Keratinocyte (primary cell): ENCODE results near the gene CFI. TPM values are rescaled to one million over a fixed set of nuclear protein-coding genes. Genes with fewer than 3 reads are reported as not detected.

Experiments used
- DNase-seq: peaks from one replicate; pipeline ENCODE4 v3.0.0-alpha.2; 2011; ENCODE audit warnings: low read depth, missing footprints, low spot score
- FAIRE-seq: peaks from 2 replicates; lab custom pipeline; 2011; peaks lifted over from hg19 to GRCh38; lab: Jason Lieb, UNC
- H2AFZ ChIP-seq: 2 replicates; pipeline ENCODE4 v1.6.0; 2012; ENCODE audit warnings: low read length, control low read depth, inconsistent platforms; ENCODE audit not compliant: control insufficient read depth
- H3K27ac ChIP-seq: 2 replicates; pipeline ENCODE4 v1.5.1; 2011; ENCODE audit warnings: low read length; ENCODE audit not compliant: control insufficient read depth, insufficient read depth
- H3K27me3 ChIP-seq: 3 replicates; pipeline ENCODE4 v1.6.0; 2011; ENCODE audit warnings: low read length; ENCODE audit not compliant: control insufficient read depth, insufficient read depth; ENCODE audit errors: extremely low read depth
- H3K36me3 ChIP-seq, 2 experiments: 2 replicates in 1 of 2; 3 replicates in 1 of 2; pipeline ENCODE4 v1.5.1; 2011; ENCODE audit warnings: low read length in 2 of 2, mild to moderate bottlenecking in 1 of 2; ENCODE audit not compliant: control insufficient read depth in 2 of 2, insufficient read depth in 2 of 2; ENCODE audit errors: extremely low read depth in 1 of 2
- H3K4me1 ChIP-seq: 3 replicates; pipeline ENCODE4 v1.5.1; 2011; ENCODE audit warnings: low read length; ENCODE audit not compliant: control insufficient read depth, insufficient read depth; ENCODE audit errors: extremely low read depth
- H3K4me2 ChIP-seq: 3 replicates; pipeline ENCODE4 v1.6.0; 2011; ENCODE audit warnings: low read depth, low read length; ENCODE audit not compliant: control insufficient read depth, insufficient read depth; ENCODE audit errors: extremely low read depth
- H3K4me3 ChIP-seq, 3 experiments: fragments of 200-600 bp in 1 of 3; sonication (generic) in 1 of 3; 2 replicates in 2 of 3; 3 replicates in 1 of 3; pipeline ENCODE4 v1.5.1; 2011 to 2016; ENCODE audit warnings: low read length in 3 of 3, mild to moderate bottlenecking in 3 of 3, control low read depth in 2 of 3, inconsistent platforms in 1 of 3, low read depth in 1 of 3, mixed read lengths in 1 of 3, mixed run types in 1 of 3, moderate library complexity in 1 of 3; ENCODE audit not compliant: control insufficient read depth in 2 of 3, insufficient read depth in 2 of 3; ENCODE audit errors: extremely low read depth in 1 of 3
- H3K79me2 ChIP-seq: 2 replicates; pipeline ENCODE4 v1.6.0; 2012; ENCODE audit warnings: low read length; ENCODE audit not compliant: control insufficient read depth, insufficient read depth
- H3K9ac ChIP-seq: 3 replicates; pipeline ENCODE4 v1.6.0; 2011; ENCODE audit warnings: low read length; ENCODE audit not compliant: control insufficient read depth, insufficient read depth; ENCODE audit errors: extremely low read depth
- H3K9me1 ChIP-seq: 3 replicates; pipeline ENCODE4 v1.6.0; 2011; ENCODE audit warnings: low read length; ENCODE audit not compliant: control insufficient read depth, insufficient read depth; ENCODE audit errors: extremely low read depth
- H3K9me3 ChIP-seq: 2 replicates; pipeline ENCODE4 v1.5.1; 2012; ENCODE audit warnings: low read depth, low read length; ENCODE audit not compliant: control insufficient read depth
- H4K20me1 ChIP-seq: 3 replicates; pipeline ENCODE4 v1.6.0; 2011; ENCODE audit warnings: low read length; ENCODE audit not compliant: control insufficient read depth, insufficient read depth; ENCODE audit errors: extremely low read depth
- EZH2 ChIP-seq: IDR thresholded peaks from one replicate; pipeline ENCODE4 v1.6.1; 2012; ENCODE audit warnings: inconsistent platforms, mild to moderate bottlenecking, low read length, moderate library complexity
- dilution Hi-C: fragments of 300-500 bp; cut with MboI; formaldehyde crosslinking; loops from one replicate; pipeline ENCODE4 v1.7.0; 2020; ENCODE audit warnings: low sequenced_read_pairs; ENCODE audit not compliant: extremely low pct_ligation_motif_present
- polyA plus RNA-seq, 5 experiments: library from polyadenylated mRNA; depleted of rRNA in 3 of 5; stranded (reverse) in 3 of 5; stranded (forward) in 1 of 5; unstranded in 1 of 5; fragments of >200 nt; gene quantifications; 1 replicate in 1 of 5; 2 replicates in 3 of 5; 3 replicates in 1 of 5; pipeline versions ENCODE4 v1.2.1 to v1.2.3, GENCODE V29; 2011 to 2012; ENCODE audit warnings: missing spikeins in 2 of 5, low read depth in 1 of 5, low replicate concordance in 1 of 5
- TF ChIP-seq, protein P1 (sequence below), 3 experiments: IDR thresholded peaks in 1 of 3; conservative IDR thresholded peaks in 1 of 3; optimal IDR thresholded peaks in 1 of 3; 2 replicates in 2 of 3; 3 replicates in 1 of 3; pipeline versions ENCODE3 to v1.5.1; 2011; ENCODE audit warnings: low read length in 3 of 3, mild to moderate bottlenecking in 3 of 3, moderate library complexity in 2 of 3, control low read depth in 1 of 3, inconsistent platforms in 1 of 3; ENCODE audit not compliant: insufficient read depth in 2 of 3; ENCODE audit errors: extremely low read depth in 1 of 3

CFI gene
- polyA plus RNA-seq, 1 donor (not counting 4 experiments of a cell fraction or from before 2014, with no cell fraction given) = not detected

DNA sequence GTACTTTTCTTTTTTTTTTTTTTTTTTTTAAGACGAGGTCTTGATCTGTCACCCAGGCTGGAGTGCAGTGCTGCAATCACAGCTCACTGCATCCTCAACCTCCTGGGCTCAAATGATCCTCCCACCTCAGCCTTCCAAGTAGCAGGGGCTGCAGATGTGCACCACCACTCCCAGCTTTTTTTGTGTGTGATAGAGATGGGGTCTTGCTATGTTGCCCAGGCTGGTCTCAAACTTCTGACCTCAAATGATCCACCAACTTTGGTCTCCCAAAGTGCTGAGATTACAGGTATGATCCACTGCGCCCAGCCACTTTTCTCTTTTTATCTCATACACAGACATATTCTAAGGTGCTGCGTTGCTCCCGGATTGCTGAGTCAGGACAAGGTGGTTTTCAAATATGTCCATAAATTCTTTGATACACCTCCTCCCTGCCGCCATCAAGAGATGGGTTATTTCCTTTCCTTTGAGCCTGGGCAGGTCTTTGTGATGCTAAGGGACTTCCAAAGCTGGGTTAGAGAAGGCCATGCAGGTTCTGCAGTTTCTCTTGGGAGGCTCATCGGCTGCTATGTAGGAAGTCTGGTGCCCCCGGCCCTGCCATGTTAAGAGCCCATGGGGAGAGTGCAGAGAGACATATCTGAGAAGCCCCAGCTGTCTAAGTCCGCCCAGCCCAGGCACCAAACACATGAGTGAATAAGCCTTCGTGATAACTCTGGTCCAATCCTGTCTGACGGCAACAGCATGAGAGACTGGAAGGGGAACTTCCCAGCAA, 63.5 kb downstream of the CFI start:
- Histone ChIP-seq H3K4me3 (no peak overlapping the region), H3K4me2 (no peak overlapping the region), H4K20me1 (no peaks in the 10 kb centered on the region), H3K9me3 (no peaks in the 10 kb centered on the region), H3K4me1 (no peaks in the 10 kb centered on the region), H3K27me3 (no peaks in the 10 kb centered on the region), H3K9ac (no peak overlapping the region), H2AFZ (no peak overlapping the region), H3K36me3 (no peaks in the 10 kb centered on the region), H3K9me1 (no peaks in the 10 kb centered on the region), H3K79me2 (no peaks in the 10 kb centered on the region), H3K27ac (no peak overlapping the region)
- FAIRE-seq = no peak
- no peak for DNase-seq
- dilution Hi-C loops = no loop called here
- TF ChIP-seq, protein P1, sequence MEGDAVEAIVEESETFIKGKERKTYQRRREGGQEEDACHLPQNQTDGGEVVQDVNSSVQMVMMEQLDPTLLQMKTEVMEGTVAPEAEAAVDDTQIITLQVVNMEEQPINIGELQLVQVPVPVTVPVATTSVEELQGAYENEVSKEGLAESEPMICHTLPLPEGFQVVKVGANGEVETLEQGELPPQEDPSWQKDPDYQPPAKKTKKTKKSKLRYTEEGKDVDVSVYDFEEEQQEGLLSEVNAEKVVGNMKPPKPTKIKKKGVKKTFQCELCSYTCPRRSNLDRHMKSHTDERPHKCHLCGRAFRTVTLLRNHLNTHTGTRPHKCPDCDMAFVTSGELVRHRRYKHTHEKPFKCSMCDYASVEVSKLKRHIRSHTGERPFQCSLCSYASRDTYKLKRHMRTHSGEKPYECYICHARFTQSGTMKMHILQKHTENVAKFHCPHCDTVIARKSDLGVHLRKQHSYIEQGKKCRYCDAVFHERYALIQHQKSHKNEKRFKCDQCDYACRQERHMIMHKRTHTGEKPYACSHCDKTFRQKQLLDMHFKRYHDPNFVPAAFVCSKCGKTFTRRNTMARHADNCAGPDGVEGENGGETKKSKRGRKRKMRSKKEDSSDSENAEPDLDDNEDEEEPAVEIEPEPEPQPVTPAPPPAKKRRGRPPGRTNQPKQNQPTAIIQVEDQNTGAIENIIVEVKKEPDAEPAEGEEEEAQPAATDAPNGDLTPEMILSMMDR (optimal IDR thresholded peaks at IDR 0.05 in 1 of 3, IDR thresholded peaks at IDR 0.05 in 1 of 3, conservative IDR thresholded peaks at IDR 0.05 in 1 of 3; ENCODE audit: extremely low read depth in 1 of 3, insufficient read depth in 2 of 3, low read length in 3 of 3) = no peak
- no peak for TF ChIP-seq EZH2

DNA sequence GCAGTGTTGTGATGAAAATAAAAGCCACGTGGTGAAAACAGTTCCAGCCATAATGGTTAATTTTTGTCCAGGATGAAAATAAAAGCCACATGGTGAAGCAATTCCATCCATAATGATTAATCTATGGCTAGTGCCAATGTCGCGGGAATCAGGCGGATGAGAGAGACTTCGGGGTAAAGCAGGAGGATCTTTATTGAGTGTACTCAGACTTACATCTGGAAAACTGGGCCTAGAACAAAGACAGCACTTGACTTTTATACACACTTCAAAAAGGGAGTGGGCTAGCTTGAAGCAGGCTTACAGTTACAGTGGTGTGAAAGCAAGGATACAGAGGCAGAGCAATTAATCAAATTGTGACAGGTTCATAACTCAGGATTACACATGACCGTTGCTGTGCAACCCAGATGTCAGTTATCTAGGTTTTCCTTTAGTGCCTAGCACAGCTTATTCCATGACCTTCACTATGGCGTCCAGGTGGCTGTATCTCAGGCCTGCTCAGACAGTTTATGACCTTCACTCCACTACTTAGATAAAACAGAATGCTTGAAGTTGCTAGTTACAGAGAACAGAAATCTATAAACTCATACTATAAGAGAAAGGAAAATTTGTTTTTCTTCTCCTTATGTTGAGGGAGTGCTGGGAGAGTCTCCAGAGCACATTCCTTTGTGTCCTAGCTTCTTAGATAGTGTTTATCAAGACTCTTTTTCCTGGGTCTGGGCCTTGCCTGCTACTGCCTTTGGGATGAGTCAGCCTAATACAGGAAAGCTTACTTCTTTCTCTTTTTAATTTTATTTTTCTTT, 66.0 kb downstream of the CFI start:
- no peaks in the 10 kb centered on the region for H3K36me3 ChIP-seq
- H2AFZ ChIP-seq = no peak overlapping the region
- FAIRE-seq (peak; percentile 5), DNase-seq (no peak)
- dilution Hi-C loops = no loop called here
- no peak overlapping the region for H3K4me2 ChIP-seq
- H3K79me2 ChIP-seq = no peaks in the 10 kb centered on the region
- H3K4me3 ChIP-seq = no peak overlapping the region
- peaks cover under 1% of the 10 kb centered on the region for H3K4me1 ChIP-seq
- H3K27me3 ChIP-seq = no peaks in the 10 kb centered on the region
- no peak overlapping the region for H3K27ac ChIP-seq
- no peaks in the 10 kb centered on the region for H3K9me3 ChIP-seq
- no peaks in the 10 kb centered on the region for H4K20me1 ChIP-seq
- TF ChIP-seq, protein P1 (optimal IDR thresholded peaks at IDR 0.05 in 1 of 3, IDR thresholded peaks at IDR 0.05 in 1 of 3, conservative IDR thresholded peaks at IDR 0.05 in 1 of 3; ENCODE audit: extremely low read depth in 1 of 3, insufficient read depth in 2 of 3, low read length in 3 of 3) = no peak
- TF ChIP-seq EZH2 = no peak
- H3K9me1 ChIP-seq = no peaks in the 10 kb centered on the region
- H3K9ac ChIP-seq = no peak overlapping the region
